Neural progenitor cell (in vitro differentiated cells): ENCODE results near the gene PNLDC1. TPM values are rescaled to one million over a fixed set of nuclear protein-coding genes. Genes with fewer than 3 reads are reported as not detected.

ENCODE experiments used
- DNase-seq: peaks from one replicate; pipeline ENCODE4 v3.0.0-alpha.2; 2016; ENCODE audit warnings: low spot score
- H2AFZ ChIP-seq: fragments of 200-600 bp; sonication (generic); replicated peaks from 2 replicates; pipeline ENCODE4 v1.6.1; 2016; ENCODE audit warnings: antibody characterized with exemption
- H3F3A ChIP-seq: fragments of 200-600 bp; sonication (generic); 2 replicates; pipeline ENCODE4 v1.6.1; 2016; ENCODE audit warnings: antibody characterized with exemption, low read depth
- H3K27ac ChIP-seq: fragments of 200-600 bp; sonication (generic); 2 replicates; pipeline ENCODE4 v1.5.1; 2016; ENCODE audit warnings: mild to moderate bottlenecking
- H3K27me3 ChIP-seq: fragments of 200-600 bp; sonication (generic); 2 replicates; pipeline ENCODE4 v1.6.1; 2016; ENCODE audit warnings: mild to moderate bottlenecking, moderate library complexity
- H3K36me3 ChIP-seq: fragments of 200-600 bp; sonication (generic); 2 replicates; pipeline ENCODE4 v1.5.1; 2016
- H3K4me1 ChIP-seq: fragments of 200-600 bp; sonication (generic); 2 replicates; pipeline ENCODE4 v1.6.1; 2016; ENCODE audit warnings: mixed run types
- H3K4me2 ChIP-seq: fragments of 200-600 bp; sonication (generic); 2 replicates; pipeline ENCODE4 v1.6.1; 2016
- H3K4me3 ChIP-seq: fragments of 200-600 bp; sonication (generic); 2 replicates; pipeline ENCODE4 v1.5.1; 2016
- H3K79me2 ChIP-seq: fragments of 200-600 bp; sonication (generic); 2 replicates; pipeline ENCODE4 v1.6.1; 2016; ENCODE audit warnings: low read depth
- H3K9ac ChIP-seq: fragments of 200-600 bp; sonication (generic); 2 replicates; pipeline ENCODE4 v1.6.1; 2016
- H3K9me3 ChIP-seq: fragments of 200-600 bp; sonication (generic); 2 replicates; pipeline ENCODE4 v1.5.1; 2016; ENCODE audit warnings: low read depth
- H4K20me1 ChIP-seq: fragments of 200-600 bp; sonication (generic); 2 replicates; pipeline ENCODE4 v1.6.1; 2016; ENCODE audit warnings: low read depth
- H3K27ac Mint-ChIP-seq: 3 replicates; pipeline ENCODE4 v1.8.0; 2021; ENCODE audit warnings: mixed read lengths
- H3K27me3 Mint-ChIP-seq: 2 replicates; pipeline ENCODE4 v1.8.0; 2022; ENCODE audit warnings: low read depth, mild to moderate bottlenecking, inconsistent platforms, moderate library complexity, mixed read lengths; ENCODE audit not compliant: insufficient read depth
- H3K36me3 Mint-ChIP-seq: 3 replicates; pipeline ENCODE4 v1.8.0; 2021; ENCODE audit warnings: mixed read lengths
- H3K4me1 Mint-ChIP-seq: 3 replicates; pipeline ENCODE4 v1.8.0; 2021; ENCODE audit warnings: mixed read lengths
- H3K4me3 Mint-ChIP-seq: 3 replicates; pipeline ENCODE4 v1.8.0; 2021; ENCODE audit warnings: mild to moderate bottlenecking, moderate library complexity, mixed read lengths
- H3K9me3 Mint-ChIP-seq: 3 replicates; pipeline ENCODE4 v1.8.0; 2020; ENCODE audit warnings: mixed read lengths
- CTCF ChIP-seq: fragments of 200-600 bp; sonication (generic); IDR thresholded peaks from 2 replicates; pipeline ENCODE4 v1.5.1; 2017; ENCODE audit warnings: antibody characterized with exemption, mild to moderate bottlenecking
- EZH2 ChIP-seq: fragments of 200-600 bp; sonication (generic); IDR thresholded peaks from 2 replicates; pipeline ENCODE4 v1.6.1; 2017; ENCODE audit warnings: antibody characterized with exemption, mild to moderate bottlenecking, moderate library complexity
- EZH2phosphoT487 ChIP-seq: fragments of 200-600 bp; sonication (generic); IDR thresholded peaks from 2 replicates; pipeline ENCODE4 v1.6.1; 2017; ENCODE audit warnings: antibody characterized with exemption
- total RNA-seq: library from RNA; depleted of rRNA; stranded (reverse); fragments of >200 nt; gene quantifications from 2 replicates; pipeline ENCODE4 v1.2.3, GENCODE V29; 2015; ENCODE audit warnings: low replicate concordance

The PNLDC1 gene
- total RNA-seq, 1 donor from 2014 or later, result not detected

DNA sequence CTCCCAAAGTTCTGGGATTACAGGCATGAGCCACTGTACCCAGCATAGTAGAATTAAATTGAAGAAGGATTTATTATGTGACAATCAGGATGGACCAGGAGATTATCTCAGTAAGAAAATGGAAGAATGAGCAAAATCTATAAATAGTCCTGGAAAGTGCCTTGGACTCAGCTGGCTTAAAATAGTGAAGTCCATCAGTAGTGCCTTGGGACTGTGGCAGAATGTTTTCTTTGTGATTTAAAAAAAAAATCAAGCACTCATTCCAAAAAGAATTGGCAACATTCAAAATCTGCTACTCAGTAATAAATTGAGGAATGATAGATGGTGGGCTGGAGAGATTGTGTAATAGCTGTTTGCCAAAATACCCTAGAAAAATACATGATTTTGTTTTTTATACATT lies 53.7 kb downstream of the PNLDC1 start:
- H3F3A ChIP-seq, result no peaks in the 10 kb centered on the region
- no peaks in the 10 kb centered on the region for H3K9me3 ChIP-seq
- Mint-ChIP-seq H3K9me3 (peaks cover 11% of the 10 kb centered on the region), H3K4me1 (no peaks in the 10 kb centered on the region), H3K4me3 (no peak overlapping the region), H3K27me3 (peaks cover 2% of the 10 kb centered on the region), H3K27ac (no peak overlapping the region), H3K36me3 (no peaks in the 10 kb centered on the region)
- TF ChIP-seq CTCF, result no peak
- TF ChIP-seq EZH2phosphoT487, result no peak
- no peak for TF ChIP-seq EZH2
- H3K27ac ChIP-seq, result no peak overlapping the region
- no peak overlapping the region for H3K9ac ChIP-seq
- no peak overlapping the region for H3K4me2 ChIP-seq
- no peaks in the 10 kb centered on the region for H3K27me3 ChIP-seq
- H3K4me1 ChIP-seq, result no peaks in the 10 kb centered on the region
- no peak for DNase-seq
- H3K79me2 ChIP-seq, result no peaks in the 10 kb centered on the region
- H3K4me3 ChIP-seq, result no peak overlapping the region
- no peaks in the 10 kb centered on the region for H3K36me3 ChIP-seq
- no peaks in the 10 kb centered on the region for H4K20me1 ChIP-seq
- H2AFZ ChIP-seq, result no peak overlapping the region

DNA sequence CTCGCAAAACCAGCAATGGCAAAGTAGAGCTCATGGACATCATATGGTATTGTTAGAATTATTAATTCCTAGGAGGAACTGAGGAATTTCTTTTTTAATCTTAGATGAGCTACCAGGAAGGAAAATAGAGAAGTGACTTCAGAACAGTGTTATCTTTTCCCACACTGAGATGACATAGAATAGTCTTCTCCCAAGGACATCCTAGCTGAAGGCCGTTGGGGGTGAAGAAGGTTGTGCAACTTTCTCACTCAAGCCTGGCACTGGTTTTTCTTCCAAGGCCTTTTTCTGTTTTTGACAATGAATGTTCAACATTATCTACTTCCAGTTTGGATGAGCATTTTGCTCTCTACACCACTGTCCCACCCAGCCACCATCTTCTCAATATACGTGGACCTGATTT lies 54.9 kb downstream of the PNLDC1 start:
- Histone ChIP-seq H3K9me3 (no peaks in the 10 kb centered on the region), H3F3A (no peaks in the 10 kb centered on the region), H3K27me3 (no peaks in the 10 kb centered on the region), H3K36me3 (no peaks in the 10 kb centered on the region), H3K27ac (no peak overlapping the region), H3K4me1 (no peaks in the 10 kb centered on the region), H3K79me2 (no peaks in the 10 kb centered on the region), H4K20me1 (no peaks in the 10 kb centered on the region), H3K9ac (no peak overlapping the region), H3K4me3 (no peak overlapping the region), H2AFZ (no peak overlapping the region), H3K4me2 (no peak overlapping the region)
- no peak for DNase-seq
- peaks cover 2% of the 10 kb centered on the region for H3K27me3 Mint-ChIP-seq
- no peak overlapping the region for H3K4me3 Mint-ChIP-seq
- H3K27ac Mint-ChIP-seq, result no peak overlapping the region
- peaks cover 3% of the 10 kb centered on the region for H3K9me3 Mint-ChIP-seq
- no peaks in the 10 kb centered on the region for H3K4me1 Mint-ChIP-seq
- no peaks in the 10 kb centered on the region for H3K36me3 Mint-ChIP-seq
- TF ChIP-seq CTCF, result no peak
- TF ChIP-seq EZH2phosphoT487, result no peak
- TF ChIP-seq EZH2, result no peak

GRCh38 chr6:159858259-159858658 lies 58.2 kb downstream of the PNLDC1 start:
- Histone ChIP-seq H3K9ac (no peak overlapping the region), H4K20me1 (no peaks in the 10 kb centered on the region), H3F3A (no peaks in the 10 kb centered on the region), H3K36me3 (no peaks in the 10 kb centered on the region), H3K27ac (no peak overlapping the region), H3K4me1 (no peaks in the 10 kb centered on the region), H3K79me2 (no peaks in the 10 kb centered on the region), H3K27me3 (no peaks in the 10 kb centered on the region), H3K4me3 (no peak overlapping the region), H3K4me2 (no peak overlapping the region), H2AFZ (no peak overlapping the region), H3K9me3 (no peaks in the 10 kb centered on the region)
- TF ChIP-seq EZH2phosphoT487, result no peak
- H3K36me3 Mint-ChIP-seq, result no peaks in the 10 kb centered on the region
- H3K27me3 Mint-ChIP-seq, result no peaks in the 10 kb centered on the region
- DNase-seq, result no peak
- no peaks in the 10 kb centered on the region for H3K4me1 Mint-ChIP-seq
- H3K9me3 Mint-ChIP-seq, result no peaks in the 10 kb centered on the region
- no peak overlapping the region for H3K4me3 Mint-ChIP-seq
- no peak overlapping the region for H3K27ac Mint-ChIP-seq

DNA sequence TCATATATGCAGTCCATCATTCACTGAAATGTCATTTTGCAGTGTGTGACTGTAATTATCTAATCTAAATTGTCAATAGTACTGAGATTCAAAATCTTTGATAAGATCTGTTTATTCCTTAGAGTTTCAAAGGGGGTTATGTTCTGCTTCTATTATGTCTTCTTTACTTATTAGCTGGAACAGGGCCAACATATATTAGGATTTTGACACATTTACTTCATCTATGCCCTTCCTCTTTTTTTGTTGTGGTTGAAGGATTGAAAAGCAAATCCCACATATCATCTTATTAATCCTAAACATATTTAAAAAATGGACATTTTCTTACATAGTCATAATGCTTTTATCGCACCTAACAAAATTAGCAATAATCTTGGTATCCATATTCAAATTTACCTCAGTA lies 60.4 kb downstream of the PNLDC1 start:
- H3K4me2 ChIP-seq, result no peak overlapping the region
- peaks cover 2% of the 10 kb centered on the region for H3K27me3 Mint-ChIP-seq
- no peak for DNase-seq
- TF ChIP-seq EZH2phosphoT487 (no peak), EZH2 (no peak), CTCF (no peak)
- H3K27me3 ChIP-seq, result no peaks in the 10 kb centered on the region
- H3K36me3 ChIP-seq, result no peaks in the 10 kb centered on the region
- H3F3A ChIP-seq, result no peaks in the 10 kb centered on the region
- no peaks in the 10 kb centered on the region for H3K9me3 ChIP-seq
- H3K27ac Mint-ChIP-seq, result no peak overlapping the region
- H3K27ac ChIP-seq, result no peak overlapping the region
- no peaks in the 10 kb centered on the region for H4K20me1 ChIP-seq
- H3K4me3 ChIP-seq, result no peak overlapping the region
- H3K4me1 ChIP-seq, result no peaks in the 10 kb centered on the region
- no peaks in the 10 kb centered on the region for H3K4me1 Mint-ChIP-seq
- H3K79me2 ChIP-seq, result no peaks in the 10 kb centered on the region
- no peak overlapping the region for H3K4me3 Mint-ChIP-seq
- no peak overlapping the region for H2AFZ ChIP-seq
- H3K9ac ChIP-seq, result no peak overlapping the region
- H3K9me3 Mint-ChIP-seq, result no peaks in the 10 kb centered on the region
- no peaks in the 10 kb centered on the region for H3K36me3 Mint-ChIP-seq
